Measurements from ENCODE around the gene TMOD2.

The TMOD2 gene

GRCh38 chr15:51828621-51829375, 77.4 kb downstream of the TMOD2 start:
- DNase-seq = no peak

GRCh38 chr15:51829376-51830275, 78.2 kb downstream of the TMOD2 start, which contains the start of gene TMOD3:
TMOD3 (plus strand) TSS chr15:51829653; CDS start chr15:51862885, 33,232 bp downstream.
- DNase-seq = peak; percentile 74 to 87 (median 82)

- no peak for DNase-seq
Measured at GRCh38 chr15:51830276-51830806, 78.9 kb downstream of the TMOD2 start.

- no peak for DNase-seq
Measured at GRCh38 chr15:51833772-51834171, 82.4 kb downstream of the TMOD2 start.

- no peak for DNase-seq
Measured at GRCh38 chr15:51837792-51838251, 86.4 kb downstream of the TMOD2 start.

DNA sequence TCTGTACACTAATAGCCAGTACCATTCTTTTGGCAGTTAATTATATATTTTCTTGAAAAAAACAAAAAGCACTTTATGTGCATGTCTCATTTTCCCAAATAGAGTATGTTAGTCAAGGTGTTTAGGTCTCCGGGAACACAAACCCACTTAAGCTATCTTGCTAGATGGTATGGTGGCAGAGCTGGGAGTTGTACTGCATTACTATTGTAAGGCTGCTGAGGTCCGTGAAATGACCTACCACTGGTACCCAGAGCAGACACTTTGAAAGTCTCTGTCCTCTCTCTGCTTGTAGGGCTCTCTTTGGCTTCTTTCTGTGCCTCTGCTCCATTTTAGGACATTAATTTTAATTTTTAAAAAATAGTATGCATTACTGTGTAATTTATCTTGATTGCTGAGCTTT, 86.9 kb downstream of the TMOD2 start:
- no peak for DNase-seq

DNA sequence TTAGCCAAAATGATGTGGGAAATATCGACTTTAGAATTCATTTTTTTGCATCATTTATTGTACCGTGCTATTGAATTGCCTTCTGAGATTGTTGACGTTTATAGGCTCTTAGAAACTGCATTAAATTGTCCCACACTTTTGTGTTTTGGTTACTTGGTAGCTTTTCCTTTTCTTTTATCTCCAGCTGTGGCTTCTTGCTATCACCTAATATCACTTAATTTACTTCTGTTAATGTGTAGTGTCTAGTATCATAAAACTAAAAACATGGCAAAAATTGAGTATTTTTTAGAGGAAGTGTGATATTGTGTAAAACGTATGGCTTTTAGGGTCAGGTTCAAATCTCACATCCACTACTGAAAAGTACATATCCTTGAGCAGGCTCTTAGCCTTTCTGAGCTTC, 89.3 kb downstream of the TMOD2 start:
- DNase-seq = no peak

DNA sequence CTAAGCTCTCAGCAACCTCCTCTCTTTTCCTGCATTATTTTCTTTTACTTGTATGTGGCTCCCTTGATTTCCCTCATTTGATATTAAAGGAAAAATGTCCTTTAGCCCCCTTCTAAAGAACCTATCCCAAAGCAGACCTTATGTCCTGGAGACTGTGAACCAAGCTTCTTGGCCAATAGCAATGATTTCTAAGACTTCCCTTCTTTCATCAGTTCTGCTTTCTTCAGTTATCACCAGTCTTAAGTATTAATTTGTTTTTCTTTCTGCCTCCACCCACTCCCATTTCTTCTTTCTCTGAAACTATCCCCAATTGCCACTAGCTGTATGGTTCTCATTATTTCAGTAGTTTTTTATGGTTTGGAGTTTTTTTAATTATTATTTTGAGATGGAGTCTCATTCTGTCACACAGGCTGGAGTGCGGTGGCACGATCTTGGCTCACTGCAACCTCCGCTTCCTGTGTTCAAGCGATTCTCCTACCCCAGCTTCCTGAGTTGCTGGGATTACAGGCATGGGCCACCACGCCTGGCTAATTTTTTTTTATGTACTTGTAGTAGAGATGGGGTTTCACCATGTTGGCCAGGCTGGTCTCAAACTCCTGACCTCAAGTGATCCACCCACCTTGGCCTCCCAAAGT, 90.1 kb downstream of the TMOD2 start:
- no peak for DNase-seq

DNA sequence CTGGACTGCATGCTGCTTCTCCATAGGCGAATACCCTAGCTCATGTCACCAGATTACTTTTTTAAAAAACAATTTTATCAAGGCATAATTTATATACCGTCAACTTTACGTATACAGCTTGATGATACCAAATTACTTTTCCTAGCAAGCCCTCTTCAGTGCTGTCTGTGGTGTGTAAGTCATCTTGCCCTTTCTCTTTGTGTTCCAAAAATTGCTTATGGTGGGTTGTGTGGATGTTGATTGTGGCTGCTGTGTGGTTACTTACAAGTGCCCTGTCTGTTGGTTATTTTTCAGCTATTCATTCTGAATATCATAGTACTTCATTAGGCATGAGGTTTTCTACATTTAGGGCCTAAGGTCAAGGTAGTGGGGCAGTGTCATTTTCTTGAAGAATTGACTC, 90.9 kb downstream of the TMOD2 start:
- no peak for DNase-seq

DNA sequence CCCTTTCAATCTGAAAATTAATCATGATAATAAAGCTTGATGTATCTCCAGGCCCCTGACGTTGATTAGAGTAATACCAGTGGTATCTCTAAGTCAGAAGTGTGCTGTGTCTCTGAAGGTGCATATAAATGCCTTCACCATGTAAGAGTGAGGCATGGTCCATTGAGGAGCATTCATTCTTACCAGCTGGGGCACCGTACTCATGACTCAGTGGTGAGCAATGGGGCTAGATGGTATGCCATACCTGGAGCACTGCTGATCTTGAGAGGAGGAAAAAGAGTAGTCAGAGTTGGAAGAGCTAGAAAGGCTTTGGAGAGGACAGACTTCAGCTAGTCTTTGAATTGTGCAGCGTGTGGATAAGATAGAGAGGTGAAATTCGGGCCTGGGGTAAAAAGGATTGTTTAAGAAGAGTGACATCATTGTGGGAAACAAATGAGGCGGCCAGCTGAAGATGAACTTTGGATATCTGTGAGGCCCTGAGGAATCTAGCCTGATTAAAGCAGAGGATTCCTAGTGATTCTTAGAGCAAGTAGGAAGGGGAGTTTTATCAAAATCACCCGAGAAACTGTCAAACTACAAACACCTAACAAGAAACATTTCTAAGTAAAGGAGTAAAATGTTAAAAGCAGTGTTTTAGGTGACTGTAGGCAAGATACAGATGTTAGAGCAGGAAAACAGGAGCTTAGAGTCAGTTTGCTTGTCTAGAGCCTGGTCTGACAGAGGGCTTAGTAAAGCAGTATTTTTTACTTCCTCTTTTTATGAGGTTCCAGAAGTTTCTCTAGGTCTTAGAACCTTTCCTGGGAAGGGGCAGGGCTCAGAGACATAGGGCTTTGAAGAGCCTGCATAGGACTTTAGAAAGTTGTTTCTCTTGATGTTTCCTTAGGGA, 91.7 kb downstream of the TMOD2 start:
- no peak for DNase-seq

GRCh38 chr15:51844747-51845426, 93.5 kb downstream of the TMOD2 start:
- DNase-seq = no peak

GRCh38 chr15:51846066-51846462, 94.7 kb downstream of the TMOD2 start:
- no peak for DNase-seq

- DNase-seq = no peak
Measured at GRCh38 chr15:51846463-51847230, 95.2 kb downstream of the TMOD2 start.

DNA sequence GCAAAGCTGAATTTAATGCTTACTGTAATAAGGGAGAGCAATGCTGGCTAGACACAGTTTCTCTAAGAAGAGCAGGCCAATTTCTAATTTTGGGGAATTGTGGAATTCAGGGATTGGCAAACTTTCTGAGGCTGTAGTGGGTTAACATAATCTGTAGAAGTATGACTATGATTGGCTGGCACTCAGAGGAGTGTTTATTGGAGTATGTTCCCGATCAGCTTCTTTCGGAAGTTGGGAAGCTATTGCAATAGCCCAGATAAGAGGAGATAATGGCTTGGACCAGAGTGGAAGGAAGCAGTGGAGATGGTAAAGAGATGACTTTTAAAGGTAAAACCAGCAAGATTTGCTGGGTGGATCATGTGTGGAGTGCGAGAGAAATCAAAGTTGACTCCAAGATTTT, 97.4 kb downstream of the TMOD2 start:
- DNase-seq = no peak

GRCh38 chr15:51849860-51850259, 98.5 kb downstream of the TMOD2 start:
- no peak for DNase-seq

- DNase-seq = no peak
Measured at GRCh38 chr15:51853998-51854397, 102.6 kb downstream of the TMOD2 start.

- DNase-seq = no peak
Measured at GRCh38 chr15:51855612-51856011, 104.2 kb downstream of the TMOD2 start.

DNA sequence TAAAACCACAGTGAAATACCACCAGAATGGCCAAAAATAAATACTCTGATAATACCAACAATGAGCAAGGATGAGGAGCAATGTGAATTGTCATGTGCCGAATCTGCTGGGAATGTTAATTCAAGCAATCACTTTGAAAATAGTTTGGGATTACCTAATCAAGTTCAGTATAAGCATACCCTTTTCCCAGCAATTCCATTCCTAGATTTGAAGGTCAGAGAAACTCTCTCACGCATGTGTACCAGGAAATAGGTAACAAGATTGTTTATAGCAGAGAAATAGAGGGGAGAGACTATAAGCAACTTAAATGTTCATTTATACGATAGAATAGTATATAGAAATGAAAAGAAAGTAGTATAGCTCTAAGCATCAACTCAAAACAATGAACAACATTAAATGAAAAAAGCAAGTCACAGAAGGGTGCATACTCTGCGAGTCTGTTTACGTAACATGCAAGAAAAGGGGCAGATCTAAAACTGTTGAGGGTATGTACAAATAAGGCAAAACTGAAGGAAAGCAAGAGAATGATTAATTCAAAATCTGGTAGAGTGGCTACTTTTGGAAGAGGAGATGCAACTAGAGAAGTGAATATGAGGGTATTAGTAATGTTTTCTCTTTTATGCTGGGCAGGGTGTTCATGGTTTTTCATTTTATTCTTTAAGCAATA, 105.5 kb downstream of the TMOD2 start:
- DNase-seq = no peak

GRCh38 chr15:51861557-51862359, 110.4 kb downstream of the TMOD2 start:
- peak in 3 of 4 experiments; percentile 19 to 38 (median 19) for DNase-seq

Measured in activated CD4-positive, CD25-positive, alpha-beta regulatory T cell (primary cell).